ENCODE data around the gene NVL.

DNA sequence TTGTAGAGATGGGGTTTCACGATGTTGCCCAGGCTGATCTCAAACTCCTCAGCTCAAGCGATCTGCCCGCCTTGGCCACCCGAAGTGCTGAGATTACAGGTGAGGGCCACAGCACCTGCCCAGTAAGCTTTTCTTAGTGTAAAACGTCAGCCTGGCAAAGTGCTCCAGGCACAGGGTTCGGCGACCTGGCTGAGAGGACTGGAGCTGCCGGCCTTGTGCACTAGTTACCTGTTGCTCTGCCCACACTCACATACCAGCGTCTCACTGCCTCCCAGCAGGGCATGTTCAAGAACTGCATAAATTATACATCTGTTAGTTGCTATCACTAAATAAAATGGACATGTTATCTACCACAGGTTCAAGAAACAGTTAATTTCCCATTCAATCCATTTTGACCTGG, 91.8 kb downstream of the NVL start:
- TF ChIP-seq, protein P1, sequence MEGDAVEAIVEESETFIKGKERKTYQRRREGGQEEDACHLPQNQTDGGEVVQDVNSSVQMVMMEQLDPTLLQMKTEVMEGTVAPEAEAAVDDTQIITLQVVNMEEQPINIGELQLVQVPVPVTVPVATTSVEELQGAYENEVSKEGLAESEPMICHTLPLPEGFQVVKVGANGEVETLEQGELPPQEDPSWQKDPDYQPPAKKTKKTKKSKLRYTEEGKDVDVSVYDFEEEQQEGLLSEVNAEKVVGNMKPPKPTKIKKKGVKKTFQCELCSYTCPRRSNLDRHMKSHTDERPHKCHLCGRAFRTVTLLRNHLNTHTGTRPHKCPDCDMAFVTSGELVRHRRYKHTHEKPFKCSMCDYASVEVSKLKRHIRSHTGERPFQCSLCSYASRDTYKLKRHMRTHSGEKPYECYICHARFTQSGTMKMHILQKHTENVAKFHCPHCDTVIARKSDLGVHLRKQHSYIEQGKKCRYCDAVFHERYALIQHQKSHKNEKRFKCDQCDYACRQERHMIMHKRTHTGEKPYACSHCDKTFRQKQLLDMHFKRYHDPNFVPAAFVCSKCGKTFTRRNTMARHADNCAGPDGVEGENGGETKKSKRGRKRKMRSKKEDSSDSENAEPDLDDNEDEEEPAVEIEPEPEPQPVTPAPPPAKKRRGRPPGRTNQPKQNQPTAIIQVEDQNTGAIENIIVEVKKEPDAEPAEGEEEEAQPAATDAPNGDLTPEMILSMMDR (IDR thresholded peaks at IDR 0.05; ENCODE audit: control extremely low read depth in 1 of 3, insufficient read depth in 1 of 3, low read depth in 1 of 3, low read length in 3 of 3), result no peak
- TF ChIP-seq CEBPB (IDR thresholded peaks at IDR 0.05; ENCODE audit: low read depth, low read length) (no peak), TEAD4 (IDR thresholded peaks at IDR 0.05; ENCODE audit: low read depth, low read length) (no peak)

Measured in H1 (cell line).